ENCODE data around the gene FOXO4. TPM values are rescaled to one million over a fixed set of nuclear protein-coding genes. Genes with fewer than 3 reads are reported as not detected.

FOXO4 gene
- polyA plus RNA-seq, 3 donors: 24.2 to 32.6 (median 25.6) TPM

DNA sequence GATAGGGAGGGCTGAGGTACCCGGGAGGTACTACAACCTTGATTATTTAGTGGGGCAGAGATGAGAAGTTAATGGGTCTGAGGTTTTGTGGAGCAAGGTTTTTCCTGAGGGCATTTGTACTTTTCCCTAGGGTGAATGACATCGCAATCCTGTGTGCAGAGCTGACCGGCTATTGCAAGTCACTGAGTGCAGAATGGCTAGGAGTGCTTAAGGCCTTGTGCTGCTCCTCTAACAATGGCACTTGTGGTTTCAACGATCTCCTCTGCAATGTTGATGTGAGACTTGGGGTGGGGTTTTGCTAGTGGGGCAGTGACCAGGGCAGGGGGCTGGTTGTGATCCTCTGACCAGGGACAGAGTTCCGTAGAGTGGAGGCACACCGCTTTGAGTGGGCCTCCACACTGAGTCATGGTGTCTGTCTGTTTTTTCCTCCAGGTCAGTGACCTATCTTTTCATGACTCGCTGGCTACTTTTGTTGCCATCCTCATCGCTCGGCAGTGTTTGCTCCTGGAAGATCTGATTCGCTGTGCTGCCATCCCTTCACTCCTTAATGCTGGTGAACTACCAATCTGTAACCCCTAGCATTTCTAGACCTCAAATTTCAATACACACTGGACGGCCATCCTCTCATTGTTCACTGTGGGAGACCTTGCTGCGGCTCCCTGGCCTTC lies 32.6 kb downstream of the FOXO4 start:
- no peak for DNase-seq

DNA sequence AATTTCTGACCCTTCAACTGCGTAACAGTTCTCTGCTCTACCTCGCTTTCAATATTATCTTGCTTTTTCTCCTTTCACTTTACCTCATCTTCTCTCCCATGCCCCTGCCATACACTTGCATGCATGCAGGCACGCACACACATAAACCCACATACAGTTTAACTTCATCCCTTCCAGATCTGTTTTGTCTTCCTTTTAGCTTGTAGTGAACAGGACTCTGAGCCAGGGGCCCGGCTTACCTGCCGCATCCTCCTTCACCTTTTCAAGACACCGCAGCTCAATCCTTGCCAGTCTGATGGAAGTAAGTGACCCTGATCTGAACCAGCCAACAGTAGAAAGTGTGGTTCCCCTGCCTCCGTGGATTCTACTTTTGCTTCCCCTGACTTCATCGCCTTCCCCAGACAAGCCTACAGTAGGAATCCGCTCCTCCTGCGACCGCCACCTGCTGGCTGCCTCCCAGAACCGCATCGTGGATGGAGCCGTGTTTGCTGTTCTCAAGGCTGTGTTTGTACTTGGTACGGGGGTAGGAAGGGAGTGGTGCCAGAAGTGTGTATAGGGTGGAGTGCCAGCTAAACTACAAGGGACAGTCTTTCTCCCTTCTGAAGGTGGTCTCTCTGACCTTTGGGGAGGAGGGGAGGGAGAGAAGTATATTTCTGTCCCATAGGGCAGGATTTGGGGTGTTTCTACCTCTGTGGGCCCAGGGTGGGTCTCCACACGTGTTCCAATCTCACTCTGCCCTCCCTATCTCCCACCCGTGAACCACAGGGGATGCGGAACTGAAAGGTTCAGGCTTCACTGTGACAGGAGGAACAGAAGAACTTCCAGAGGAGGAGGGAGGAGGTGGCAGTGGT lies 33.5 kb downstream of the FOXO4 start:
- DNase-seq: no peak

DNA sequence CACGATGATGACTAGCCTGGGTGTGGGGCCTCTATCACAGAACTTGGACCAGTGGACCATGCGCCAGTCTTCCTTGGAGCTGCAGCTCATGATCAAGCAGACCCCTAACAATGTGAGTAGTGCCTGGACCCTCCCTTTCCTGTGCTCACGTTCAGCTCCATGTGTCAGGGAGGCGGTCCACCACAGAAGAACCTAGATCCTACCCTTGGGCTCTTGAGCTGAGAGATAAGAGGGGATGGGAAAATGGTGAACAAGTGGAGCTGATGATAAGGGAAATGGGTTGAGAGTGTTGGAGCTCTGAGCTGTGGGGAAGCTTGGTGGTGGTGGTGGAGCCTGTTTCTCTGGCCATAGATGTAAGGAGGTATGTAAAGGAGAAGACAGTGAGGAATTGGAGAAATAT lies 35.9 kb downstream of the FOXO4 start:
- DNase-seq: no peak

DNA sequence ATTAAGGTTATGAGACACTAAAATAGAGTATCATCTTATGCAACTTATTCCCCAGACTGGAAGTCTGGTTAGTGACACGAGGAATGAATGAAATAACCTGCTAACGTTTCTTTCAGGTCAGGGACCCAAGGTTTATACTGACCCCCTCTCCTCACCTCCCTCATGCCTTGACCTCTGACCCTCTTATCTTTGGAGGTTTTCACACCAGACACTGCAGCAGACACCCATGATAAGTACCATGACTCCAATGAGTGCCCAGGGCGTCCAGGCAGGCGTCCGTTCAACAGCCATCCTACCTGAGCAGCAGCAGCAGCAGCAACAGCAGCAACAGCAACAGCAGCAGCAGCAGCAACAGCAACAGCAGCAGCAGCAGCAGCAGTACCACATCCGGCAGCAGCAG lies 44.8 kb downstream of the FOXO4 start:
- no peak for DNase-seq

DNA sequence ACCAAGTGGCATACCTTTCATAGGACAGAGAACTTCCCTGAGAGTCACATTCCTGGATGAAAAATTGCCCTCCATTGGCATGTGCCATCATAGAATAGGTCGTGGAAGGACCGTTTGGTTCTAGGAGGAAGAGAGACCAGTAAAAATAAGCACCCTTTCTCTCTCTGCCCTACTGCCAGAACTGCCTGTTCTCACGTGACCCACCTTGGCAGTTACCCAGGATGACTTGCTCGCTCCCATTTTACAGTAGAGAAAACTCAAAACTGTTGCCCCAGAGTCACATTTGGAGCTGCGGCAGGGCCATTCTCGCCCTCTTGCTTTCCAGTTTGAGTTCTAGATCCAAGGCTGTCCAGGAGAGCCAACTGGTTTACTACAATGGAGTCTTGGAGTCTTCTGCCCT lies 47.9 kb downstream of the FOXO4 start:
- DNase-seq: no peak

DNA sequence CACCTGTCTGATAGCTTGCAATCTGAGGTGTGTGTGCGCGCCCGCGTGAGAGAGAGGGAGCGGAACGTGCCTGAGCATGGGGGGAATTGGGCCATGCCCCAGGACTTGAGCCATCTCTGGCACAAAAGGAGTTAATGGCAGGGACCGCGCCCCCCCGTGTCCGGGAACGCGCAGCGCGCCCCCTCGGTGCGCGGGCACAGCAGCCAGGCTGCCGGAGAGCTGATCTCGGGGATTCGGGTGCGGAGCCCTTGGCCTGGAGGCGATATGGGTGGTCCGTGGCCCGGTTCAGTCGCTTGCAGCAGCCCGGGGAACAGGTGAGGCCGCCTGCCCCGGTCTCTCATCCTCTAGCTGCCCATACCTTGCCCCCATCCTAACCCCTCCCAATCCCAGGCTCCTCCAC lies 49.0 kb downstream of the FOXO4 start, which contains the start of gene NLGN3:
Gene NLGN3 (plus strand): TSS at position 191 of the 400 bp plus-strand sequence. CDS start 2,909 bp downstream, outside the sequence.
- no peak for DNase-seq

DNA sequence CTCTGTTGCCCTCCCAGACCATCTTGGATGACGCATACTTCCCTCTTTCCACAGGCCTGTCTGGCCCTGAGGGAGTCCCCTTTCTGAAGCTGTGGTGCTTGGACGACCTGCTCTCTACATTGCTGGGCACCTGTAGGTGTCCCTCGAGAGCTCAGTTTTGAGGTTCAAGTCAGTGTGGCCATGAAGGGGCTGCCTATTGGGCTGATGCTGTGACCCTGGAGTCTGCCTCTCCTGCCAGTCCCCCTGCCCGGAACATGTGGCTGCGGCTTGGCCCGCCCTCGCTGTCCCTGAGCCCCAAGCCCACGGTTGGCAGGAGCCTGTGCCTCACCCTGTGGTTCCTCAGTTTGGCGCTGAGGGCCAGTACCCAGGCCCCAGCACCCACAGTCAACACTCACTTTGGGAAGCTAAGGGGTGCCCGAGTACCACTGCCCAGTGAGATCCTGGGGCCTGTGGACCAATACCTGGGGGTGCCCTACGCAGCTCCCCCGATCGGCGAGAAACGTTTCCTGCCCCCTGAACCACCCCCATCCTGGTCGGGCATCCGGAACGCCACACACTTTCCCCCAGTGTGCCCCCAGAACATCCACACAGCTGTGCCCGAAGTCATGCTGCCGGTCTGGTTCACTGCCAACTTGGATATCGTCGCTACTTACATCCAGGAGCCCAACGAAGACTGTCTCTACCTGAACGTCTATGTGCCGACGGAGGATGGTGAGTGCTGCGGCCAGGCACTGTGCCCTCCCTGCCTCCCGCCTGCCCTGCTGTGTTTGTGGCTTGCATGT lies 52.0 kb downstream of the FOXO4 start:
- no peak for DNase-seq

DNA sequence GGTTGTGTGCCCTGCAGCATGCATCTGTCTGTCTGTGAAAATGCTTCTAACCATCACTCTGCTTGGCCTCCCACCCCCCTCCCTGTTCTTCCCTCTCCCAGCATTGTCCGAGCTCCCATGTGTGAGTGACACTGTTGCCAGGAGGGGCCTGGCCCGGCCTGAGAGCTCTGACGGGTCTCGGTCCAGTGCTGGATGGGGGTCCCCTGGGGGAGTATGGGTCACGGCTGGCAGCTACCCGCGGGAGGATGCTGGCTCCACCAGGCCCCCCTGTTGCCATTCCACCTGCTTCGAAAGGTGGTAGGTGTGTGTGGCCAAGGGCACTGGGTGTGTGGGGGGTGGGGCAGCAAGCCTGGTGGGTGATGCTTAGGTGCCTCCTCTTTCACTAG lies 52.6 kb downstream of the FOXO4 start:
- no peak for DNase-seq

DNA sequence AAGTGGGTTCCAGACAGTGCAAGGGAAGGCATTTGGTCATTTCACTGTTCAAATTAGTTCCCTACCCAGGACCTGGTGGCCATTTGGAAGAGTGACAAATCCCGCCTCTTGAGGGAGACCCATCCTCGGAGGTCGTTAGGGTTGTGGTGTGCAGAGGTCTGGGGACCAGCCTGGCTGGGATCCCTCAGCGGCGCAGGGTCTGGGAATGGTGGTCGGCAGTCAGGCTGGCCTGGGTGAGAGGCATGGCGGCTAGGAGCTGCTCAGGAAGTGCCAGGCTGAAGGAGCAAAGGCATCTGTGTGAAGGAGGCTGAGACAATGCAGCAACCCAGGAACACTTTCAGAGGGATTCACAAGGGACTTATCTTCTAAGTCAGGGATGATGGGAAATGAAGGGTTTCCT lies 55.7 kb downstream of the FOXO4 start:
- no peak for DNase-seq

Other genes starting within 250 kb of the FOXO4 start
- gene TEX11, start 187.1 kb upstream of the FOXO4 start, polyA plus RNA-seq (ENCODE audit: insufficient read length in 3 of 3): under 1 TPM in 2 of 3 donors, not detected in 1; 0.04 to 0.13 TPM
- gene SLC7A3, start 164.8 kb upstream of the FOXO4 start, polyA plus RNA-seq (ENCODE audit: insufficient read length in 3 of 3): 1 to 10 TPM; 1.9 to 2.7 (median 2.5) TPM
- gene SNX12, start 27.5 kb upstream of the FOXO4 start, polyA plus RNA-seq (ENCODE audit: insufficient read length in 3 of 3): 10 to 100 TPM; 53.6 to 54.2 (median 54.1) TPM
- not detected for gene CXorf65, start 10.9 kb downstream of the FOXO4 start, polyA plus RNA-seq (ENCODE audit: insufficient read length in 3 of 3)
- under 1 TPM; 0.35 to 0.81 (median 0.63) TPM for gene IL2RG, start 15.7 kb downstream of the FOXO4 start, polyA plus RNA-seq (ENCODE audit: insufficient read length in 3 of 3)
- 10 to 100 TPM; 47.9 to 55.0 (median 54.9) TPM for gene MED12, start 22.7 kb downstream of the FOXO4 start, polyA plus RNA-seq (ENCODE audit: insufficient read length in 3 of 3)
- gene NLGN3, start 49.0 kb downstream of the FOXO4 start, polyA plus RNA-seq (ENCODE audit: insufficient read length in 3 of 3): 1 to 10 TPM; 4.3 to 5.8 (median 4.9) TPM
- gene GJB1, start 127.4 kb downstream of the FOXO4 start, polyA plus RNA-seq (ENCODE audit: insufficient read length in 3 of 3): 10 to 100 TPM; 53.5 to 58.9 (median 58.1) TPM
- 10 to 100 TPM; 66.3 to 71.6 (median 66.7) TPM for gene ZMYM3, start 158.3 kb downstream of the FOXO4 start, polyA plus RNA-seq (ENCODE audit: insufficient read length in 3 of 3)
- gene NONO, start 187.8 kb downstream of the FOXO4 start, polyA plus RNA-seq (ENCODE audit: insufficient read length in 3 of 3): 100 to 1,000 TPM; 622 to 661 (median 635) TPM
- 1 to 10 TPM; 1.3 to 2.1 (median 1.6) TPM for gene ITGB1BP2, start 205.9 kb downstream of the FOXO4 start, polyA plus RNA-seq (ENCODE audit: insufficient read length in 3 of 3)

All from renal pelvis (tissue), 4 donors.